Measurements from ENCODE around the gene KBTBD4.

KBTBD4 gene

GRCh38 chr11:47524291-47524874, 54.4 kb downstream of the KBTBD4 start:
- DNase-seq (ENCODE audit: low spot score): peak; percentile 34

GRCh38 chr11:47523490-47524225, 55.1 kb downstream of the KBTBD4 start:
- DNase-seq (ENCODE audit: low spot score): peak; percentile 57

All from CD4-positive, alpha-beta T cell treated with Interleukin-2 at 100 ng/mL for 4 hours (primary cell).